Measurements from ENCODE around the gene TESK1. TPM values are rescaled to one million over a fixed set of nuclear protein-coding genes. Genes with fewer than 3 reads are reported as not detected.

TESK1 gene
- total and polyA plus RNA-seq, 2 of the 8 experiments (the other 6 are each of a cell fraction or from before 2014, with no cell fraction given), result 13.5 to 13.9 TPM

GRCh38 chr9:35628389-35628991 is 23.4 kb downstream of the TESK1 start:
- no peak overlapping the region for H4K8ac ChIP-seq (ENCODE audit: extremely low read depth, insufficient read depth, low read length)
- no peak overlapping the region for H3K9ac ChIP-seq (replicated peaks in 1 of 4; ENCODE audit: extremely low read depth in 1 of 4, low read depth in 3 of 4, low read length in 3 of 4)
- no peak overlapping the region for H3K4ac ChIP-seq (replicated peaks; ENCODE audit: insufficient read length, low read depth, low read length)
- no peaks in the 10 kb centered on the region for H3K4me1 ChIP-seq (replicated peaks in 1 of 4; ENCODE audit: control insufficient read depth in 3 of 4, insufficient read depth in 4 of 4, low read length in 3 of 4)
- no peak overlapping the region for H3K14ac ChIP-seq (ENCODE audit: insufficient read length)
- no peak for FAIRE-seq
- H3K23me2 ChIP-seq (ENCODE audit: low read depth, low read length), result no peaks in the 10 kb centered on the region
- H3K27me3 ChIP-seq (replicated peaks in 1 of 4; ENCODE audit: control insufficient read depth in 3 of 4, extremely low read depth in 1 of 4, insufficient read depth in 3 of 4, low read length in 3 of 4), result no peaks in the 10 kb centered on the region
- no peak overlapping the region for H2BK120ac ChIP-seq (replicated peaks; ENCODE audit: low read depth, low read length)
- H3K56ac ChIP-seq (replicated peaks; ENCODE audit: insufficient read length, low read depth, low read length), result no peak overlapping the region
- no peak overlapping the region for H2BK15ac ChIP-seq (ENCODE audit: low read length)
- no peaks in the 10 kb centered on the region for H4K20me1 ChIP-seq (replicated peaks in 1 of 2; ENCODE audit: control insufficient read depth in 1 of 2, insufficient read depth in 2 of 2, low read length in 2 of 2)
- POLR2A ChIA-PET (ENCODE audit: partially characterized antibody), result interaction anchor here (0.9 kb wide), 1 partner anchor 104 kb away, joined by 4 read pairs; the partner anchor contains the start of genes CREB3 and TLN1
- H3K4me3 ChIP-seq (ENCODE audit: extremely low read depth in 1 of 4, insufficient read depth in 2 of 4, low read depth in 3 of 4, low read length in 4 of 4), result no peak overlapping the region
- H3K36me3 ChIP-seq (ENCODE audit: control insufficient read depth in 2 of 4, insufficient read depth in 4 of 4, low read length in 3 of 4), result no peaks in the 10 kb centered on the region
- H4K5ac ChIP-seq (ENCODE audit: insufficient read length, low read depth, low read length), result no peak overlapping the region
- CTCF ChIA-PET (ENCODE audit: partially characterized antibody), result interaction anchor here (0.9 to 2.6 kb wide), 11 partner anchors 9 to 69 kb away, joined by 4 to 13 read pairs (median 5); no protein-coding TSS in a partner anchor
- H3K79me1 ChIP-seq (ENCODE audit: low read depth, low read length), result no peaks in the 10 kb centered on the region
- H2AFZ ChIP-seq (ENCODE audit: low read length), result no peak overlapping the region
- no peak overlapping the region for H3K27ac ChIP-seq (ENCODE audit: low read depth, low read length)
- H3K9me3 ChIP-seq (ENCODE audit: insufficient read depth in 2 of 2, low read depth in 1 of 2, low read length in 1 of 2), result no peaks in the 10 kb centered on the region
- H2BK20ac ChIP-seq (ENCODE audit: low read length), result no peak overlapping the region
- H3K23ac ChIP-seq (ENCODE audit: insufficient read length), result no peak overlapping the region
- no peak overlapping the region for H3K4me2 ChIP-seq (ENCODE audit: insufficient read depth in 1 of 2, low read depth in 2 of 2, low read length in 2 of 2)
- no peak overlapping the region for H2AK5ac ChIP-seq (ENCODE audit: low read depth, low read length)
- H3K18ac ChIP-seq (ENCODE audit: extremely low read depth, low read length), result no peak overlapping the region
- no peak overlapping the region for H4K91ac ChIP-seq (replicated peaks; ENCODE audit: insufficient read length, low read length)
- DNase-seq (ENCODE audit: low read depth in 1 of 2, low spot score in 2 of 2), result no peak
- no peak overlapping the region for H2BK5ac ChIP-seq (ENCODE audit: low read depth, low read length)
- H3K79me2 ChIP-seq (ENCODE audit: control insufficient read depth in 1 of 2, insufficient read depth in 2 of 2, low read length in 2 of 2), result no peaks in the 10 kb centered on the region
- 96% methylated on average over 6 of the region's 6 CpGs; no CpG with 5 or more reads in 1 of the 2 experiments for whole genome bisulfite sequencing, 2 experiments (ENCODE audit: extremely low coverage in 1 of 2, insufficient coverage in 1 of 2, insufficient read length in 1 of 2, insufficient replicate concordance in 2 of 2, low coverage in 1 of 2, low lambda C conversion rate in 2 of 2, missing lambda C conversion rate in 1 of 2)
- no peak overlapping the region for H2BK12ac ChIP-seq (ENCODE audit: low read depth, low read length)
- TF ChIP-seq SRF (IDR thresholded peaks at IDR 0.05; ENCODE audit: low read depth, low read length) (no peak), RAD21 (IDR thresholded peaks at IDR 0.05 in 1 of 2, conservative IDR thresholded peaks at IDR 0.05 in 1 of 2; ENCODE audit: low read depth in 2 of 2, low read length in 2 of 2) (no peak), POLR2AphosphoS5 (IDR thresholded peaks at IDR 0.05; ENCODE audit: low read depth, low read length) (no peak), CEBPB (IDR thresholded peaks at IDR 0.05; ENCODE audit: low read depth, low read length) (no peak), BCL11A (IDR thresholded peaks at IDR 0.05; ENCODE audit: low read depth in 2 of 2, low read length in 2 of 2) (no peak), GABPA (IDR thresholded peaks at IDR 0.05; ENCODE audit: borderline replicate concordance, insufficient read depth, low read length) (no peak), HDAC2 (IDR thresholded peaks at IDR 0.05; ENCODE audit: borderline replicate concordance in 1 of 2, low read depth in 2 of 2, low read length in 2 of 2) (no peak), SP4 (IDR thresholded peaks at IDR 0.05; ENCODE audit: low read length) (no peak), TCF12 (IDR thresholded peaks at IDR 0.05; ENCODE audit: low read depth, low read length) (no peak), SAP30 (IDR thresholded peaks at IDR 0.05; ENCODE audit: insufficient read depth, insufficient replicate concordance, low read length) (no peak), RBBP5 (IDR thresholded peaks at IDR 0.05; ENCODE audit: borderline replicate concordance, low read depth, low read length) (no peak), FOSL1 (IDR thresholded peaks at IDR 0.05; ENCODE audit: insufficient read depth, low read depth, low read length) (no peak), CBX8 (IDR thresholded peaks at IDR 0.05; ENCODE audit: borderline replicate concordance, low read depth, low read length) (no peak)
